Upper lobe of left lung (tissue), 6 donors: ENCODE data around the gene DTNB. TPM values are rescaled to one million over a fixed set of nuclear protein-coding genes. Genes with fewer than 3 reads are reported as not detected.
A peak's percentile ranks its signal among the peaks of the same experiment; 100 is the strongest.

Source experiments
- ATAC-seq, 2 donors: fragments of 200-7000 bp; cut with Tn5 transposase; one replicate each; pipeline ENCODE4 v1.9.1; 2022; ENCODE audit warnings: mild to moderate bottlenecking in 2 of 2, moderate library complexity in 2 of 2; ENCODE audit not compliant: low FRiP score in 2 of 2
- DNase-seq, 2 donors: peaks; one replicate each; pipeline ENCODE4 v3.0.0-alpha.2; 2019 to 2020
- H3K27ac ChIP-seq, 4 donors: fragments of 200-600 bp; sonication (generic); one replicate each; pipeline ENCODE4 v1.5.1; 2016 to 2019
- H3K27me3 ChIP-seq, 4 donors: fragments of 200-600 bp; sonication (generic); one replicate each; pipeline ENCODE4 v1.5.1; 2017 to 2019
- H3K36me3 ChIP-seq, 4 donors: fragments of 200-600 bp; sonication (generic); one replicate each; pipeline ENCODE4 v1.5.1; 2016 to 2019
- H3K4me1 ChIP-seq, 4 donors: fragments of 200-600 bp; sonication (generic); one replicate each; pipeline ENCODE4 v1.5.1; 2018 to 2019
- H3K4me3 ChIP-seq, 4 donors: fragments of 200-600 bp; sonication (generic); one replicate each; pipeline ENCODE4 v1.5.1; 2017 to 2019; ENCODE audit warnings: mild to moderate bottlenecking in 2 of 4, moderate library complexity in 1 of 4
- H3K9me3 ChIP-seq, 4 donors: fragments of 200-600 bp; sonication (generic); one replicate each; pipeline ENCODE4 v1.5.1; 2018 to 2019
- EP300 ChIP-seq, 4 donors: sonication (generic); formaldehyde crosslinking; IDR thresholded peaks; one replicate each; pipeline ENCODE4 v1.5.1; 2017; ENCODE audit warnings: antibody characterized with exemption in 4 of 4, control low read depth in 2 of 4
- POLR2A ChIP-seq, 4 donors: fragments of 450-650 bp; IDR thresholded peaks; one replicate each; pipeline ENCODE4 v1.5.1; 2016 to 2017; ENCODE audit warnings: antibody characterized with exemption in 4 of 4, mild to moderate bottlenecking in 2 of 4
- POLR2AphosphoS5 ChIP-seq, 2 donors: sonication (generic); formaldehyde crosslinking; IDR thresholded peaks; one replicate each; pipeline ENCODE4 v1.5.1; 2017; ENCODE audit warnings: antibody characterized with exemption in 2 of 2
- WGBS, 2 donors: methylation state at CpG; one replicate each; pipeline ENCODE4 v1.1.5; 2017 to 2018; 5-methylcytosine and 5-hydroxymethylcytosine counted together
- total RNA-seq, 6 donors: library from RNA; depleted of rRNA in 4 of 6; stranded (reverse); fragments of >200 nt in 4 of 6; gene quantifications; one replicate each; pipeline versions ENCODE4 v1.1.0 to v1.2.1, GENCODE V29; 2016 to 2021
- TF ChIP-seq, protein P1 (sequence below), 6 experiments: fragments of 450-650 bp in 4 of 6; fragments of 200-600 bp in 2 of 6; sonication (generic) in 2 of 6; IDR thresholded peaks; one replicate each; pipeline ENCODE4 v1.5.1; 2016 to 2019; ENCODE audit warnings: antibody characterized with exemption in 6 of 6
- donor health status: DM: no; HTN: no; CAD: no; lungs with moderate emphysema.
- donor health status: DM: no; HTN: yes; CAD: no; lungs with severe emphysema.

Gene DTNB
- total RNA-seq, 6 donors from 2014 or later, result 19.3 to 59.7 (median 25.6) TPM

DNA sequence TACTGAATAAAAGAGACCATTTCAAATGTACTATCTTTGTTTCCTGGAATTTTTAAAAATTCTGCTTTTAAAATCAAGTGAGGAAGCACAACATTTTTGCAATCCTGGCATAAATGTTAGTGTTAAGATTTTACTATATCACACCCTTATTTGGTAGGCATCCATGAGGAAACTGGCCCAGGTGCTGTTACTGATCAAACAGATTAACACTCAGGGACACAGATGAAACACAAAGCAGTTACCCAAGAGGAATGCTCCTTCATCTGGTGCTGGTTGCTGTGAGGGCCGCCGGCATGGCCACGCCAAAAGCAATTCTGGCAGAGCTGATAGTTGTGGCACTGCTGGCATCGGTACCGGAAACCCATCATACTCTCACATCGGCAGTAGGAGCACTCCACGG lies 96.8 kb downstream of the DTNB start:
- H3K9me3 ChIP-seq, result no peaks in the 10 kb centered on the region
- H3K27ac ChIP-seq, result no peak overlapping the region
- no peak for TF ChIP-seq EP300 (IDR thresholded peaks at IDR 0.05)
- TF ChIP-seq POLR2A (IDR thresholded peaks at IDR 0.05), result no peak
- no peak for TF ChIP-seq POLR2AphosphoS5 (IDR thresholded peaks at IDR 0.05)
- TF ChIP-seq, protein P1, sequence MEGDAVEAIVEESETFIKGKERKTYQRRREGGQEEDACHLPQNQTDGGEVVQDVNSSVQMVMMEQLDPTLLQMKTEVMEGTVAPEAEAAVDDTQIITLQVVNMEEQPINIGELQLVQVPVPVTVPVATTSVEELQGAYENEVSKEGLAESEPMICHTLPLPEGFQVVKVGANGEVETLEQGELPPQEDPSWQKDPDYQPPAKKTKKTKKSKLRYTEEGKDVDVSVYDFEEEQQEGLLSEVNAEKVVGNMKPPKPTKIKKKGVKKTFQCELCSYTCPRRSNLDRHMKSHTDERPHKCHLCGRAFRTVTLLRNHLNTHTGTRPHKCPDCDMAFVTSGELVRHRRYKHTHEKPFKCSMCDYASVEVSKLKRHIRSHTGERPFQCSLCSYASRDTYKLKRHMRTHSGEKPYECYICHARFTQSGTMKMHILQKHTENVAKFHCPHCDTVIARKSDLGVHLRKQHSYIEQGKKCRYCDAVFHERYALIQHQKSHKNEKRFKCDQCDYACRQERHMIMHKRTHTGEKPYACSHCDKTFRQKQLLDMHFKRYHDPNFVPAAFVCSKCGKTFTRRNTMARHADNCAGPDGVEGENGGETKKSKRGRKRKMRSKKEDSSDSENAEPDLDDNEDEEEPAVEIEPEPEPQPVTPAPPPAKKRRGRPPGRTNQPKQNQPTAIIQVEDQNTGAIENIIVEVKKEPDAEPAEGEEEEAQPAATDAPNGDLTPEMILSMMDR (IDR thresholded peaks at IDR 0.05), result no peak
- no peak for ATAC-seq
- WGBS, 2 donors, result 95 to 99% methylated on average over 7 of the region's 7 CpGs
- no peaks in the 10 kb centered on the region for H3K36me3 ChIP-seq
- H3K4me1 ChIP-seq, result no peaks in the 10 kb centered on the region
- DNase-seq, result peak in 1 of 2 donors; percentile 25
- H3K4me3 ChIP-seq, result no peak overlapping the region
- no peaks in the 10 kb centered on the region for H3K27me3 ChIP-seq

GRCh38 chr2:25572638-25573037 lies 100.7 kb downstream of the DTNB start:
- Histone ChIP-seq H3K9me3 (no peaks in the 10 kb centered on the region), H3K27ac (no peak overlapping the region), H3K27me3 (no peaks in the 10 kb centered on the region), H3K4me3 (no peak overlapping the region), H3K4me1 (peaks cover 0 to 3% (median 0%) of the 10 kb centered on the region in 4 donors), H3K36me3 (no peaks in the 10 kb centered on the region)
- DNase-seq (no peak), ATAC-seq (no peak)
- 90 to 95% methylated on average over 3 of the region's 3 CpGs for WGBS, 2 donors
- no peak for TF ChIP-seq POLR2AphosphoS5 (IDR thresholded peaks at IDR 0.05)
- no peak for TF ChIP-seq EP300 (IDR thresholded peaks at IDR 0.05)
- no peak for TF ChIP-seq POLR2A (IDR thresholded peaks at IDR 0.05)
- TF ChIP-seq, protein P1 (IDR thresholded peaks at IDR 0.05), result no peak

- Histone ChIP-seq H3K4me3 (no peak overlapping the region), H3K4me1 (peaks cover 0 to 8% (median 3%) of the 10 kb centered on the region in 4 donors), H3K36me3 (no peaks in the 10 kb centered on the region), H3K27me3 (no peaks in the 10 kb centered on the region), H3K9me3 (no peaks in the 10 kb centered on the region), H3K27ac (no peak overlapping the region)
- 72 to 74% methylated on average over 3 of the region's 3 CpGs for WGBS, 2 donors
- ATAC-seq (no peak), DNase-seq (no peak)
- TF ChIP-seq, protein P1 (IDR thresholded peaks at IDR 0.05), result no peak
- TF ChIP-seq POLR2AphosphoS5 (IDR thresholded peaks at IDR 0.05) (no peak), EP300 (IDR thresholded peaks at IDR 0.05) (no peak), POLR2A (IDR thresholded peaks at IDR 0.05) (no peak)
Measured at GRCh38 chr2:25570161-25570845, 103.1 kb downstream of the DTNB start.

GRCh38 chr2:25567406-25567805 lies 106.0 kb downstream of the DTNB start:
- Histone ChIP-seq H3K36me3 (no peaks in the 10 kb centered on the region), H3K4me3 (no peak overlapping the region), H3K27me3 (no peaks in the 10 kb centered on the region), H3K4me1 (peaks cover 0 to 8% (median 3%) of the 10 kb centered on the region in 4 donors), H3K9me3 (no peaks in the 10 kb centered on the region), H3K27ac (no peak overlapping the region)
- ATAC-seq, result peak in 1 of 2 donors; percentile 66
- TF ChIP-seq POLR2AphosphoS5 (IDR thresholded peaks at IDR 0.05) (no peak), EP300 (IDR thresholded peaks at IDR 0.05) (no peak)
- TF ChIP-seq, protein P1 (IDR thresholded peaks at IDR 0.05), result peak in 2 of 6 experiments; percentile 47 to 48
- DNase-seq, result no peak
- 69 to 71% methylated on average over 1 of the region's 1 CpG for WGBS, 2 donors

DNA sequence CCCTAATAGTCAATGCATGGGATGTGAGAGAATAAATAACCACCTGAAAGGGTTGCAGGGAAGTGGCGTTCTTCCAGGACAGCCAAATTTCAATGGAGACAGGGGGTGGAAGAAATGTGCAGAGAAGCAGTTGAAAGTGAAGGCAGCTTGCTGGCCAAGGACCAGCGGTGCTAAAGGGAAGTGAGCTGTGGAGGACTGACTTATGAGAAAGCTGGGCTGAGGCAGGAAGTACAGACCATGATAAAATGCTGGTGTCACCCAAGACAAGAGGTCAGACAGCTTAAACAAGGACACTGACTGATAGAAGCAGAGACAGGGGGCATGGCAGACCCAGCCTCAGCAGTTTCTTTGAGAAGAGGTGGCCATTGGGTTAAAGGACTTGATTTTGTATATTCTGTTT lies 106.7 kb downstream of the DTNB start:
- 45 to 46% methylated on average over 2 of the region's 2 CpGs for WGBS, 2 donors
- ATAC-seq (peak; percentile 50 to 79), DNase-seq (peak in 1 of 2 donors; percentile 52)
- H3K27me3 ChIP-seq, result no peaks in the 10 kb centered on the region
- no peaks in the 10 kb centered on the region for H3K36me3 ChIP-seq
- TF ChIP-seq POLR2AphosphoS5 (IDR thresholded peaks at IDR 0.05) (no peak), POLR2A (IDR thresholded peaks at IDR 0.05) (no peak), EP300 (IDR thresholded peaks at IDR 0.05) (no peak)
- TF ChIP-seq, protein P1 (IDR thresholded peaks at IDR 0.05), result no peak
- peaks cover 0 to 8% (median 3%) of the 10 kb centered on the region in 4 donors for H3K4me1 ChIP-seq
- no peak overlapping the region for H3K27ac ChIP-seq
- no peak overlapping the region for H3K4me3 ChIP-seq
- H3K9me3 ChIP-seq, result no peaks in the 10 kb centered on the region
